ENCODE results near the gene TRABD. TPM values are rescaled to one million over a fixed set of nuclear protein-coding genes. Genes with fewer than 3 reads are reported as not detected.
A peak's percentile ranks its signal among the peaks of the same experiment; 100 is the strongest.

TRABD gene
- total RNA-seq, 1 experiment from 2014 or later, result 33.5 TPM

- Mint-ChIP-seq H3K36me3 (ENCODE audit: insufficient read depth, unreplicated experiment) (peaks cover 10% of the 10 kb centered on the region), H3K9me3 (ENCODE audit: unreplicated experiment) (no peaks in the 10 kb centered on the region), H3K27me3 (ENCODE audit: insufficient read depth, unreplicated experiment) (no peaks in the 10 kb centered on the region), H3K27ac (ENCODE audit: unreplicated experiment) (no peak overlapping the region), H3K4me1 (ENCODE audit: low read depth, unreplicated experiment) (peaks cover 6% of the 10 kb centered on the region), H3K4me3 (ENCODE audit: unreplicated experiment) (no peak overlapping the region)
- no TSS peak for BruUV-seq (replicated peaks)
- Histone ChIP-seq H3K27me3 (replicated peaks; ENCODE audit: control insufficient read depth, insufficient read depth, low read length) (no peaks in the 10 kb centered on the region), H3K9me3 (no peaks in the 10 kb centered on the region), H3K4me1 (peaks cover 4% of the 10 kb centered on the region), H3K4me3 (ENCODE audit: low read depth, low read length) (no peak overlapping the region), H3K36me3 (ENCODE audit: control insufficient read depth, insufficient read depth, low read length) (no peaks in the 10 kb centered on the region)
- ChIA-PET CTCF (no interaction called here), POLR2A (no interaction called here)
- DNase-seq, result no peak
- TF ChIP-seq, protein P1, sequence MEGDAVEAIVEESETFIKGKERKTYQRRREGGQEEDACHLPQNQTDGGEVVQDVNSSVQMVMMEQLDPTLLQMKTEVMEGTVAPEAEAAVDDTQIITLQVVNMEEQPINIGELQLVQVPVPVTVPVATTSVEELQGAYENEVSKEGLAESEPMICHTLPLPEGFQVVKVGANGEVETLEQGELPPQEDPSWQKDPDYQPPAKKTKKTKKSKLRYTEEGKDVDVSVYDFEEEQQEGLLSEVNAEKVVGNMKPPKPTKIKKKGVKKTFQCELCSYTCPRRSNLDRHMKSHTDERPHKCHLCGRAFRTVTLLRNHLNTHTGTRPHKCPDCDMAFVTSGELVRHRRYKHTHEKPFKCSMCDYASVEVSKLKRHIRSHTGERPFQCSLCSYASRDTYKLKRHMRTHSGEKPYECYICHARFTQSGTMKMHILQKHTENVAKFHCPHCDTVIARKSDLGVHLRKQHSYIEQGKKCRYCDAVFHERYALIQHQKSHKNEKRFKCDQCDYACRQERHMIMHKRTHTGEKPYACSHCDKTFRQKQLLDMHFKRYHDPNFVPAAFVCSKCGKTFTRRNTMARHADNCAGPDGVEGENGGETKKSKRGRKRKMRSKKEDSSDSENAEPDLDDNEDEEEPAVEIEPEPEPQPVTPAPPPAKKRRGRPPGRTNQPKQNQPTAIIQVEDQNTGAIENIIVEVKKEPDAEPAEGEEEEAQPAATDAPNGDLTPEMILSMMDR (IDR thresholded peaks at IDR 0.05; ENCODE audit: insufficient read depth in 1 of 2, low read depth in 1 of 2, low read length in 1 of 2, severe bottlenecking in 1 of 2, unreplicated experiment in 1 of 2), result no peak
- intact Hi-C loops (cut with micrococcal nuclease; ENCODE audit: unreplicated experiment), result no loop called here
Observed at GRCh38 chr22:50197856-50198623, 12.3 kb downstream of the TRABD start.

DNA sequence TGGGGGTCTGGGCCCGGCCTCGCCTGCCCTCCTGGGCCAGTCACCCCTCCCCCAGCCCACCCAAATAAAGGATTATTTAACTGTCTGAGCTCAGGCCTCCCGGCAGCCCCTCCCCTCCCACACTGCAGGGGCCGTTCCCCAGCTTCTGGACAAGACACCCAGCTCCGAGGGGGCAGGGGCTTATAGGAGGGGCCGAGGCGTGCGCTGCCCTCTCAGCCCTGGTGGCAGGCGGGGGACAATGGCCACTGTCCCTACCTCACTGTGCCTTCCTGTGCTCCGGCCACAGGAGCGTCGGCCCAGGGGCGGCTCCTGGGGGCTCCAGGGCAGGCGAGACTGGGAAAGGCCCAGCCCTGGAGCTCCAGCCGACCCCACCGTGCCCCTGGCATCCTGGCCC lies 12.9 kb downstream of the TRABD start:
- TF ChIP-seq, protein P1 (IDR thresholded peaks at IDR 0.05; ENCODE audit: insufficient read depth in 1 of 2, low read depth in 1 of 2, low read length in 1 of 2, severe bottlenecking in 1 of 2, unreplicated experiment in 1 of 2), result no peak
- Mint-ChIP-seq H3K36me3 (ENCODE audit: insufficient read depth, unreplicated experiment) (peaks cover 10% of the 10 kb centered on the region), H3K27me3 (ENCODE audit: insufficient read depth, unreplicated experiment) (no peaks in the 10 kb centered on the region), H3K9me3 (ENCODE audit: unreplicated experiment) (no peaks in the 10 kb centered on the region), H3K27ac (ENCODE audit: unreplicated experiment) (no peak overlapping the region), H3K4me1 (ENCODE audit: low read depth, unreplicated experiment) (peaks cover 6% of the 10 kb centered on the region), H3K4me3 (ENCODE audit: unreplicated experiment) (no peak overlapping the region)
- H3K36me3 ChIP-seq (ENCODE audit: control insufficient read depth, insufficient read depth, low read length), result no peaks in the 10 kb centered on the region
- H3K9me3 ChIP-seq, result no peaks in the 10 kb centered on the region
- H3K4me3 ChIP-seq (ENCODE audit: low read depth, low read length), result no peak overlapping the region
- H3K27me3 ChIP-seq (replicated peaks; ENCODE audit: control insufficient read depth, insufficient read depth, low read length), result no peaks in the 10 kb centered on the region
- no peak for DNase-seq
- peaks cover 4% of the 10 kb centered on the region for H3K4me1 ChIP-seq
- ChIA-PET CTCF (no interaction called here), POLR2A (no interaction called here)
- BruUV-seq (replicated peaks), result no TSS peak
- intact Hi-C loops (cut with micrococcal nuclease; ENCODE audit: unreplicated experiment), result no loop called here

GRCh38 chr22:50199251-50199721 lies 13.6 kb downstream of the TRABD start:
- Histone ChIP-seq H3K9me3 (no peaks in the 10 kb centered on the region), H3K27me3 (replicated peaks; ENCODE audit: control insufficient read depth, insufficient read depth, low read length) (no peaks in the 10 kb centered on the region), H3K36me3 (ENCODE audit: control insufficient read depth, insufficient read depth, low read length) (no peaks in the 10 kb centered on the region), H3K4me3 (ENCODE audit: low read depth, low read length) (no peak overlapping the region), H3K4me1 (peaks cover 4% of the 10 kb centered on the region)
- intact Hi-C loops (cut with micrococcal nuclease; ENCODE audit: unreplicated experiment), result no loop called here
- no peaks in the 10 kb centered on the region for H3K27me3 Mint-ChIP-seq (ENCODE audit: insufficient read depth, unreplicated experiment)
- BruUV-seq (replicated peaks), result no TSS peak
- TF ChIP-seq, protein P1 (IDR thresholded peaks at IDR 0.05; ENCODE audit: insufficient read depth in 1 of 2, low read depth in 1 of 2, low read length in 1 of 2, severe bottlenecking in 1 of 2, unreplicated experiment in 1 of 2), result no peak
- ChIA-PET POLR2A (no interaction called here), CTCF (no interaction called here)
- H3K27ac Mint-ChIP-seq (ENCODE audit: unreplicated experiment), result no peak overlapping the region
- H3K4me1 Mint-ChIP-seq (ENCODE audit: low read depth, unreplicated experiment), result peaks cover 6% of the 10 kb centered on the region
- peak overlapping the region; percentile 66 for H3K4me3 Mint-ChIP-seq (ENCODE audit: unreplicated experiment)
- no peak for DNase-seq
- no peaks in the 10 kb centered on the region for H3K9me3 Mint-ChIP-seq (ENCODE audit: unreplicated experiment)
- peaks cover 10% of the 10 kb centered on the region for H3K36me3 Mint-ChIP-seq (ENCODE audit: insufficient read depth, unreplicated experiment)
